OCI-LY7 (cell line): Measurements from ENCODE around the gene RFPL3. TPM values are rescaled to one million over a fixed set of nuclear protein-coding genes. Genes with fewer than 3 reads are reported as not detected.
A peak's percentile ranks its signal among the peaks of the same experiment; 100 is the strongest.

Experiments
- BruUV-seq: library from RNA; stranded (reverse); fragments of 400-500 nt; replicated peaks from 2 replicates; lab custom pipeline; 2021; lab: Mats Ljungman, UMichigan
- CTCF ChIA-PET: fragments of 300-600 bp; sonication (Branson Sonifier 250); formaldehyde crosslinking; loops from one replicate; lab custom pipeline; 2022; ENCODE audit warnings: antibody characterized with exemption; ENCODE audit not compliant: unreplicated experiment; lab: Charles Lee
- POLR2A ChIA-PET: fragments of 300-600 bp; sonication (Branson Sonifier 250); formaldehyde crosslinking; loops from one replicate; lab custom pipeline; 2022; ENCODE audit warnings: antibody characterized with exemption; lab: Charles Lee
- DNase-seq: peaks from one replicate; pipeline ENCODE4 v3.0.0-alpha.2; 2015; ENCODE audit warnings: low spot score
- H2AFZ ChIP-seq: fragments of 200-600 bp; sonication (generic), shearing (Covaris generic); 2 replicates; pipeline ENCODE4 v1.6.1; 2014; ENCODE audit warnings: mild to moderate bottlenecking, antibody characterized with exemption, low read length, moderate library complexity
- H3K27ac ChIP-seq: fragments of 200-600 bp; sonication (generic); 2 replicates; pipeline ENCODE4 v1.5.1; 2014; ENCODE audit warnings: mixed run types, low read depth, mild to moderate bottlenecking, moderate library complexity, low read length, inconsistent platforms; ENCODE audit not compliant: poor library complexity, severe bottlenecking
- H3K36me3 ChIP-seq: fragments of 200-600 bp; sonication (generic); 2 replicates; pipeline ENCODE4 v1.6.1; 2014; ENCODE audit warnings: mild to moderate bottlenecking, antibody characterized with exemption, low read length, moderate library complexity, mixed read lengths; ENCODE audit not compliant: insufficient read depth
- H3K4me1 ChIP-seq: fragments of 200-600 bp; sonication (generic); 2 replicates; pipeline ENCODE4 v1.5.1; 2014; ENCODE audit warnings: mild to moderate bottlenecking, low read length; ENCODE audit not compliant: insufficient read depth, poor library complexity, severe bottlenecking
- H3K4me2 ChIP-seq: fragments of 200-600 bp; sonication (generic); 2 replicates; pipeline ENCODE4 v1.6.1; 2014; ENCODE audit warnings: mild to moderate bottlenecking, low read length
- H3K4me3 ChIP-seq: fragments of 200-600 bp; sonication (generic); 2 replicates; pipeline ENCODE4 v1.5.1; 2014; ENCODE audit warnings: mild to moderate bottlenecking, low read depth, low read length; ENCODE audit not compliant: poor library complexity, severe bottlenecking
- H3K79me2 ChIP-seq: fragments of 200-600 bp; sonication (generic); 2 replicates; pipeline ENCODE4 v1.6.1; 2016; ENCODE audit warnings: low read depth, mild to moderate bottlenecking, low read length, moderate library complexity, mixed read lengths; ENCODE audit not compliant: insufficient read depth
- H3K9me2 ChIP-seq: fragments of 200-600 bp; sonication (generic); 2 replicates; pipeline ENCODE4 v1.6.1; 2016; ENCODE audit warnings: mild to moderate bottlenecking, low read length, mixed read lengths; ENCODE audit not compliant: insufficient read depth
- H3K9me3 ChIP-seq: fragments of 200-600 bp; sonication (generic); 2 replicates; pipeline ENCODE4 v1.6.1; 2014; ENCODE audit warnings: mild to moderate bottlenecking, mixed run types, low read length, mixed read lengths
- H4K20me1 ChIP-seq: fragments of 200-600 bp; sonication (generic); 2 replicates; pipeline ENCODE4 v1.6.1; 2014; ENCODE audit warnings: mild to moderate bottlenecking, antibody characterized with exemption, low read length, moderate library complexity, mixed read lengths; ENCODE audit not compliant: insufficient read depth
- EZH2phosphoT487 ChIP-seq: fragments of 200-600 bp; sonication (generic); IDR thresholded peaks from 2 replicates; pipeline ENCODE4 v1.6.1; 2018; ENCODE audit warnings: low read depth, borderline replicate concordance, mild to moderate bottlenecking, mixed run types, antibody characterized with exemption, low read length, moderate library complexity, mixed read lengths
- intact Hi-C: fragments of 100-400 bp; cut with micrococcal nuclease; formaldehyde crosslinking; loops from one replicate; pipeline ENCODE4 v1.10.0; 2022; ENCODE audit not compliant: unreplicated experiment
- total RNA-seq, 2 experiments: library from RNA; depleted of rRNA in 1 of 2; stranded (reverse); fragments of >200 nt in 1 of 2; shearing (Covaris generic) in 1 of 2; gene quantifications; 2 replicates each; pipeline ENCODE4 v1.2.3, GENCODE V29; 2014 to 2022
- TF ChIP-seq, protein P1 (sequence below): fragments of 200-600 bp; sonication (generic); conservative IDR thresholded peaks from 2 replicates; pipeline ENCODE4 v1.5.1; 2014; ENCODE audit warnings: mild to moderate bottlenecking, antibody characterized with exemption, low read length, moderate library complexity, mixed read lengths

Gene RFPL3
- total RNA-seq, 2 experiments from 2014 or later, result not detected

DNA sequence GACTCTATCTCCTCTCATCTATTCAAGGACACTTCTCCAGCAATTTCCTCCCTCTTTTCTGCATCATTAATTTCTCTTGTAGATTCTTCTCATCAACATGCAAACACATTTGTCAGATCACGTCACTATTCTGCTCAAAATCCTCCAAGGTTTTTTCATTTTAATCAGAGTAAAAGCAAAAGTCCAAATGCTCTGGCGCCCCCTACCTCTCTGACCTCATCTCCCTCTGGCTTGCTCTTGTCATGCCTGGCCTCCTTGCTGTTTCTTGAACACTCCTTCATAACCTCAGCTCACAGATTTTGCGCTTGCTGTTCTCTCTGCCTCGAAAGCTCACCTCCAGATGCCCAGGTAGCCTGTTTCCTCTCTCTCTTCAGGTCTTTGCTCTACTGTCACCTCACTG lies 32.0 kb downstream of the RFPL3 start:
- CTCF ChIA-PET, result no interaction called here
- intact Hi-C loops, result no loop called here
- BruUV-seq, result no TSS peak

DNA sequence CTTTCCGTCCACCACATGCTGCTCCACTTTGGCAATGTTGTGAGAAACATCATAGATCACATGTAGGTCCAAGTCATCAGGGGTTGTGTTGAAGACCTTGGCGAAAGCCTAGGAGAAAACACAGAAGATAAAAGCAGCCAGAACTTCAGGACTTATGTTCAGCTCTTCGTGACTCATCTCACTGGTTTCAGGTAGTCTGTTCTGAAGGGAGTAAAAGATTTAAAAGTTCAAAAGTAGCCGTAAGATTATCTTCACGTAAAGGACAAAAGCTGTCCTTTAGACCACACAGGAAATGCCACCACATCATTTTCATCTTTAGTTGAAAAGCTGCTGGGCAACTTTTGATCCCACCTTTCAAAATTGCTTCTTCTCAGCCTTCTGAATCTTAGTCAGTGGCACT lies 37.4 kb downstream of the RFPL3 start:
- Histone ChIP-seq H2AFZ (no peak overlapping the region), H3K4me2 (no peak overlapping the region), H3K79me2 (no peaks in the 10 kb centered on the region), H3K27ac (no peak overlapping the region), H4K20me1 (no peaks in the 10 kb centered on the region), H3K36me3 (peaks cover 94% of the 10 kb centered on the region), H3K9me3 (no peaks in the 10 kb centered on the region), H3K4me1 (no peaks in the 10 kb centered on the region), H3K9me2 (no peaks in the 10 kb centered on the region), H3K4me3 (no peak overlapping the region)
- TF ChIP-seq, protein P1, sequence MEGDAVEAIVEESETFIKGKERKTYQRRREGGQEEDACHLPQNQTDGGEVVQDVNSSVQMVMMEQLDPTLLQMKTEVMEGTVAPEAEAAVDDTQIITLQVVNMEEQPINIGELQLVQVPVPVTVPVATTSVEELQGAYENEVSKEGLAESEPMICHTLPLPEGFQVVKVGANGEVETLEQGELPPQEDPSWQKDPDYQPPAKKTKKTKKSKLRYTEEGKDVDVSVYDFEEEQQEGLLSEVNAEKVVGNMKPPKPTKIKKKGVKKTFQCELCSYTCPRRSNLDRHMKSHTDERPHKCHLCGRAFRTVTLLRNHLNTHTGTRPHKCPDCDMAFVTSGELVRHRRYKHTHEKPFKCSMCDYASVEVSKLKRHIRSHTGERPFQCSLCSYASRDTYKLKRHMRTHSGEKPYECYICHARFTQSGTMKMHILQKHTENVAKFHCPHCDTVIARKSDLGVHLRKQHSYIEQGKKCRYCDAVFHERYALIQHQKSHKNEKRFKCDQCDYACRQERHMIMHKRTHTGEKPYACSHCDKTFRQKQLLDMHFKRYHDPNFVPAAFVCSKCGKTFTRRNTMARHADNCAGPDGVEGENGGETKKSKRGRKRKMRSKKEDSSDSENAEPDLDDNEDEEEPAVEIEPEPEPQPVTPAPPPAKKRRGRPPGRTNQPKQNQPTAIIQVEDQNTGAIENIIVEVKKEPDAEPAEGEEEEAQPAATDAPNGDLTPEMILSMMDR, result no peak
- no peak for TF ChIP-seq EZH2phosphoT487
- BruUV-seq, result no TSS peak
- intact Hi-C loops, result no loop called here
- POLR2A ChIA-PET, result no interaction called here
- DNase-seq, result no peak
- CTCF ChIA-PET, result no interaction called here

More for the DNA sequence above, 32.0 kb downstream of the RFPL3 start:
- Histone ChIP-seq H3K9me3 (no peaks in the 10 kb centered on the region), H3K79me2 (no peaks in the 10 kb centered on the region), H4K20me1 (no peaks in the 10 kb centered on the region), H3K4me2 (no peak overlapping the region), H3K4me1 (no peaks in the 10 kb centered on the region), H3K27ac (no peak overlapping the region), H3K4me3 (no peak overlapping the region), H2AFZ (no peak overlapping the region), H3K9me2 (no peaks in the 10 kb centered on the region), H3K36me3 (peaks cover 79% of the 10 kb centered on the region)
- POLR2A ChIA-PET, result no interaction called here
- peak; percentile 13 for DNase-seq
- TF ChIP-seq EZH2phosphoT487, result no peak
- TF ChIP-seq, protein P1, result peak; percentile 77

DNA sequence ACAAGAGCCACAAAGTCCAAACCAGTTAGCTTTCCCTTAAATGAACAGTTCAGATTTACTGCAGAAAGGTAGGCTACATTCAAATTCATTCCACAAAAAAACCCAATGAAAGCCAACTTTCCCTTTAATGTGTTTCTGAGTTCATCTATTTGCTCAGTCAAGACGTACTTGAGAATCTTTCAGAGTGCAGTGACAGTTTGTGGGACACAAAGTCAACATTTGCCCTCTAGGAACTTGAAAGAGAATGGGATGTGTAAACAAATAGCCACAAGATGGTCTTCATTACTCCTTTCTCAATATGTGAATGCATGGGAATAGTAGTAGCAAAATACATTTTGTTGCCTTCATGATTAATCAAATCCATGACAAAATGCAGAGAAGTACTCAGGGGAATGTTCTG lies 38.6 kb downstream of the RFPL3 start:
- H2AFZ ChIP-seq, result no peak overlapping the region
- H3K9me3 ChIP-seq, result no peaks in the 10 kb centered on the region
- no peak overlapping the region for H3K27ac ChIP-seq
- intact Hi-C loops, result no loop called here
- peaks cover 95% of the 10 kb centered on the region for H3K36me3 ChIP-seq
- no peak for DNase-seq
- H3K9me2 ChIP-seq, result no peaks in the 10 kb centered on the region
- no peaks in the 10 kb centered on the region for H3K79me2 ChIP-seq
- no peaks in the 10 kb centered on the region for H4K20me1 ChIP-seq
- ChIA-PET CTCF (no interaction called here), POLR2A (interaction anchor here (0.6 kb wide), 1 partner anchor 25 kb away, joined by 4 read pairs; no protein-coding TSS in a partner anchor)
- TF ChIP-seq EZH2phosphoT487, result no peak
- TF ChIP-seq, protein P1, result no peak
- no TSS peak for BruUV-seq
- no peak overlapping the region for H3K4me2 ChIP-seq
- H3K4me3 ChIP-seq, result no peak overlapping the region
- H3K4me1 ChIP-seq, result no peaks in the 10 kb centered on the region
